HG02973 (cell line): ENCODE data around the gene SLCO2A1.

ENCODE experiments used
- ATAC-seq: cut with Tn5 transposase; IDR thresholded peaks from one replicate; pipeline ENCODE4 v1.9.1; 2021; ENCODE audit warnings: moderate library complexity; ENCODE audit not compliant: unreplicated experiment

SLCO2A1 gene

GRCh38 chr3:134035836-134036235 is 6.1 kb upstream of the SLCO2A1 start:
- ATAC-seq, result no peak

- no peak for ATAC-seq
Measured at GRCh38 chr3:134034005-134034785, 4.5 kb upstream of the SLCO2A1 start.

GRCh38 chr3:134033315-134033996 is 3.7 kb upstream of the SLCO2A1 start:
- no peak for ATAC-seq

GRCh38 chr3:134031348-134031915 is 1.7 kb upstream of the SLCO2A1 start:
- ATAC-seq, result no peak

GRCh38 chr3:134030379-134031347 is 938 bp upstream of the SLCO2A1 start:
- ATAC-seq, result no peak

- ATAC-seq, result no peak
Measured at GRCh38 chr3:134029256-134029733, 430 bp downstream of the SLCO2A1 start.

- ATAC-seq, result no peak
Measured at GRCh38 chr3:134028486-134029255, 1.1 kb downstream of the SLCO2A1 start.

- ATAC-seq, result no peak
Measured at GRCh38 chr3:134027631-134028030, 2.1 kb downstream of the SLCO2A1 start.

- no peak for ATAC-seq
Measured at GRCh38 chr3:134020135-134020680, 9.5 kb downstream of the SLCO2A1 start.

- no peak for ATAC-seq
Measured at GRCh38 chr3:134018850-134019249, 10.9 kb downstream of the SLCO2A1 start.

- no peak for ATAC-seq
Measured at GRCh38 chr3:134018406-134018805, 11.3 kb downstream of the SLCO2A1 start.

GRCh38 chr3:134017490-134017889 is 12.2 kb downstream of the SLCO2A1 start:
- ATAC-seq, result no peak

- ATAC-seq, result no peak
Measured at GRCh38 chr3:134014270-134014669, 15.5 kb downstream of the SLCO2A1 start.

GRCh38 chr3:134013280-134013679 is 16.4 kb downstream of the SLCO2A1 start:
- ATAC-seq, result no peak

- ATAC-seq, result no peak
Measured at GRCh38 chr3:134009345-134010000, 20.3 kb downstream of the SLCO2A1 start.

- ATAC-seq, result no peak
Measured at GRCh38 chr3:134008630-134009156, 21.0 kb downstream of the SLCO2A1 start.

- ATAC-seq, result no peak
Measured at GRCh38 chr3:134007819-134008218, 21.9 kb downstream of the SLCO2A1 start.

- ATAC-seq, result no peak
Measured at GRCh38 chr3:134004841-134005240, 24.9 kb downstream of the SLCO2A1 start.

GRCh38 chr3:134003066-134003465 is 26.7 kb downstream of the SLCO2A1 start:
- ATAC-seq, result no peak
